ENCODE data around the gene ELANE.
A peak's percentile ranks its signal among the peaks of the same experiment; 100 is the strongest.
"Not testable (repeated sequence)": the region's sequence is repeated elsewhere in the genome, so short reads cannot be mapped to it uniquely, and the experiment has no call there.

Gene ELANE

GRCh38 chr19:843180-843835, 8.8 kb upstream of the ELANE start:
- peak; percentile 63 for DNase-seq

DNA sequence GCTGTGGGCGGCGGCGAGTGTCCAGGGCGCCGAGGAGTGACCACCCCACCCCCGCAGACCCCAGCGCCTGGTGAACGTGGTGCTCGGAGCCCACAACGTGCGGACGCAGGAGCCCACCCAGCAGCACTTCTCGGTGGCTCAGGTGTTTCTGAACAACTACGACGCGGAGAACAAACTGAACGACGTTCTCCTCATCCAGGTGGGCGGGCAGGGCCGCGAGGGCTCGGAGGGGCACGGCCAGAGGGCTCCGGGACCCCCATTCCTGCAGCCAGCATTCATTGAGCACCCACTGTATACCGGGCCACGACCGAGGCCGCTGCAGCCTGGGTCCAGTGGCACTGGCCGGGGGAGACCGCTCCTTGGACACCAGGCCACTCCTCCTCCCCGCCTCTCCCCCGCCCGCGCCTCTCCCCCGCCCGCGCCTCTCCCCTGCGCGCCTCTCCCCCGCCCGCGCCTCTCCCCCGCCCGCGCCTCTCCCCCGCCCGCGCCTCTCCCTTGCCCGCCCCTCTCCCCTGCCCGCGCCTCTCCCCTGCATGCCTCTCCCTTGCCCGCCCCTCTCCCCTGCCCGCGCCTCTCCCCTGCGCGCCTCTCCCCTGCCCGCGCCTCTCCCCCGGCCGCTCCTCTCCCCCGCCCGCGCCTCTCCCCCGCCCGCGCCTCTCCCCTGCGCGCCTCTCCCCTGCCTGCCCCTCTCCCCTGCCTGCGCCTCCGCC, 8.1 kb upstream of the ELANE start:
- no peak for DNase-seq

DNA sequence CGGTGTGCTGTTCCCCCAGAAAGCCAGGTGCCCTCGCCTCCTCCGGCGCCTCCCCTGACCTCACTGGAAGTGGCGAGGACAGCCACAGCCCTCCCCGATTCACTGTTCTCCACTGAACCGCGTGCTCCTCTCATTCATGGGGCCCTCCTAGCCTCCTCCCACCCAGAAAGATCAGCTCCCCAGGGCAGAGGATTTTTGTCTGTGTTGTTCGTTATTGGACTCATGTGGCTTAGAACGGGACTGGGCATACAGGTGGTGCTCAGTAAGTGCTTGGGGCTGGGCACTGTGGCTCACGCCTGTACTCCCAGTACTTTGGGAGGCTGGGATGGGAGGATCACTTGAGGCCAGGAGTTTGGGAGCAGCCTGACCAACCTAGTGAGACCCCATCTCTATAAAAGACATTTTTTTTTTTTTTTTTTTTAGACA, 7.5 kb upstream of the ELANE start:
- no peak for DNase-seq

GRCh38 chr19:845707-846521, 6.2 kb upstream of the ELANE start:
- DNase-seq: peak; percentile 45

DNA sequence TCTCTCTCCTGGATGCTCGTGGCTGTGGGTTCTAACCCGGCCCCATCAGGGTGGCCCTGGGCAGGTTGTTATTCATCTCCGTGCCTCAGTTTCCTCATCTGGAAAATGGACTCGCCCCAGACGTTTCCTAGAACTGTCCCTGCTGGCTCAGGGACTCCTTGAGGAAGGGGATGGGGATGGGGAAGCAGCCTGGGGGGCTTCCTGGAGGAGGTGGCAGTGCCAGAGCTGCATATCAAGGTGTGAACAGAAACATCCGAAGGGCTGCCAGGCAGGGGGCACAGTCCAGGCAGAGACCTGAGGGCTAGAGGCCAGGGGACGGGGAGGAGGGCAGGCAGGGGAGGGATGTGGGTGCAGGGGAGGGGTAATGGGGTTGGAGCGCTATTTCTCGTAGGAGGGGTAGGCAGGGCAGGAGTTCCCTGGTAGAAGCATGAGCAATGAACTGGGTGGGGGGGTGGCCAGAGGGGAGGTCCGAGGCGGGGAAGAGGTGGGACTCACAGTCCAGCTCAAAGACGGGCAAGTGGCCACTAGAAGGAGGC, 3.6 kb upstream of the ELANE start:
- peak; percentile 41 for DNase-seq

- not testable (repeated sequence) for DNase-seq
These were observed 2.9 kb upstream of the ELANE start for GRCh38 chr19:849195-849594.

- DNase-seq: peak; percentile 80
These were observed 1.7 kb upstream of the ELANE start for GRCh38 chr19:850221-850978.

- no peak for DNase-seq
These were observed 1.1 kb upstream of the ELANE start for GRCh38 chr19:850979-851335.

DNA sequence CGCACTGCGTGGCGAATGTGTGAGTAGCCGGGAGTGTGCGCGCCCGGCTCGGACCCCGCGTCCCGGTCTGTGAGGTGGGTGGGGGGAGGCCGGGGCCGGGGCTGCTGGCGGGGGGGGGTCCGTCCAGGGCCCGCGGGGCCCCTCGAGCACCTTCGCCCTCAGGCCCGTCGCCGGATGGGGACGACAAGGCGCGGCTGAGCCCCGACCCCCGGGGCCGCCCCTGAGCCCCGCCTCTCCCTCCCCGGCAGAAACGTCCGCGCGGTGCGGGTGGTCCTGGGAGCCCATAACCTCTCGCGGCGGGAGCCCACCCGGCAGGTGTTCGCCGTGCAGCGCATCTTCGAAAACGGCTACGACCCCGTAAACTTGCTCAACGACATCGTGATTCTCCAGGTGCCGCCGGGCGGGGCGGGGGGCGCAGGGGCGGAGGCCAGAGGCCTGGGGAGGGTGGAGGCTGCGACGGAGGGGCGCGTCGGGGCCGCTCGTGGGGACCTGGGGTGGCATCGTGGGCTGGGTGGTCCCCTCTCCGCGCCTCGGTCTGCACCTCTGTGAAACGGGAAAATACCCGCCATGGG, 997 bp downstream of the ELANE start:
- no peak for DNase-seq

DNA sequence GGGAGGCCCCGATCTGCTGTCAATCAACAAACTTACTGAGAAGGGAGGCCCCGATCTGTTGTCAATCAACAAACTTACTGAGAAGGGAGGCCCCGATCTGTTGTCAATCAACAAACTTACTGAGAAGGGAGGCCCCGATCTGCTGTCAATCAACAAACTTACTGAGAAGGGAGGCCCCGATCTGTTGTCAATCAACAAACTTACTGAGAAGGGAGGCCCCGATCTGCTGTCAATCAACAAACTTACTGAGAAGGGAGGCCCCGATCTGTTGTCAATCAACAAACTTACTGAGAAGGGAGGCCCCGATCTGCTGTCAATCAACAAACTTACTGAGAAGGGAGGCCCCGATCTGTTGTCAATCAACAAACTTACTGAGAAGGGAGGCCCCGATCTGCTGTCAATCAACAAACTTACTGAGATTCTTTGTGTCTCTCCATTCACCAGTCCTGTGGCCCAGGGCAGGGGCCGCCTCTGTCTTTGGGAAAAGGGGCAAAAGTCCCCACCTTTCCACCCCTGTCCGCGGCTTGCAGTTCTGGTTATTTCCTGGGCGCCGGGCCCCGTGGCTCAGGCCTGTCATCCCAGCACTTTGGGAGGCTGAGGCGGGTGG, 1.6 kb downstream of the ELANE start:
- DNase-seq: not testable (repeated sequence)

DNA sequence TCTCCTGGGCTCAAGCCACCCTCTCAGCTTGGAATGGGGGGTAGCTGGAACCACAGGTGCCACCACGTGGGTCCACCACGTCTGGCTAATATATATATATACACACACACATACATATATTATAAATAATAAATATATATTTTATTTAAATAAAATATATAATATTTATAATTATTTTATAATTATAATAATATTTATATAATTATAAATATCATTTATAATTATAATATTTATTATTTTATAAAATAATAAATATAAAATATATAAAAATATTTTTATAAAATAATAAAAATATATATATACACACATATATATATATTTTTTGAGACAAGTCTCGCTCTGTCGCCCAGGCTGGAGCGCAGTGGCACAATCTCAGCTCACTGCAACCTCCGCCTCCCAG, 2.4 kb downstream of the ELANE start:
- no peak for DNase-seq

DNA sequence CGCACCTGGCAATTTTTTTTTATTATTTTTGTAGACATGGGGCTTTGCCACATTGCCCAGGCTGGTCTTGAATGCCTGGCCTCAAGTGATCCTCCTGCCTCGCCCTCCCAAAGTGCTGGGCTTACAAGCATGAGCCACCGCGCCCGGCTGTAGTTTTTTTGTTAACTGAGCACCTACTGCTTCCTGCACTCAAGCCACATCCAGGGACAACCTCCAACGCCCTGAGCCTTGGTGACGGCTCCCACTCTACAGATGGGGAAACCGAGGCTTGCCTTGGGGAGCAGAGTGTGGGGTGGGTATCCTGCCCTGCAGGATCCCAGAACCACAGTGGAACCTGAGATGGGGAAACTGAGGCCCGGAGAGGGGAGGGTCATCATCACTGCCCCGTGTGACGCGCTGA, 3.0 kb downstream of the ELANE start:
- no peak for DNase-seq

DNA sequence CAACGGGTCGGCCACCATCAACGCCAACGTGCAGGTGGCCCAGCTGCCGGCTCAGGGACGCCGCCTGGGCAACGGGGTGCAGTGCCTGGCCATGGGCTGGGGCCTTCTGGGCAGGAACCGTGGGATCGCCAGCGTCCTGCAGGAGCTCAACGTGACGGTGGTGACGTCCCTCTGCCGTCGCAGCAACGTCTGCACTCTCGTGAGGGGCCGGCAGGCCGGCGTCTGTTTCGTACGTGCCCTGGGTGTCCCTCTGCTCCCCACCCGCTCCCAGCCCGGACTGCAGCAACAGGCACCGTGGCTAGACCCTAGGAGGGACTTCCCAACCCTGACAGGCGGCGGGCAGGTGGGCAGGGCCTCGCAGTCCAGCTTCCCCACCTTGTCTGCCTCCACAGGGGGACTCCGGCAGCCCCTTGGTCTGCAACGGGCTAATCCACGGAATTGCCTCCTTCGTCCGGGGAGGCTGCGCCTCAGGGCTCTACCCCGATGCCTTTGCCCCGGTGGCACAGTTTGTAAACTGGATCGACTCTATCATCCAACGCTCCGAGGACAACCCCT, 3.5 kb downstream of the ELANE start:
- no peak for DNase-seq

DNA sequence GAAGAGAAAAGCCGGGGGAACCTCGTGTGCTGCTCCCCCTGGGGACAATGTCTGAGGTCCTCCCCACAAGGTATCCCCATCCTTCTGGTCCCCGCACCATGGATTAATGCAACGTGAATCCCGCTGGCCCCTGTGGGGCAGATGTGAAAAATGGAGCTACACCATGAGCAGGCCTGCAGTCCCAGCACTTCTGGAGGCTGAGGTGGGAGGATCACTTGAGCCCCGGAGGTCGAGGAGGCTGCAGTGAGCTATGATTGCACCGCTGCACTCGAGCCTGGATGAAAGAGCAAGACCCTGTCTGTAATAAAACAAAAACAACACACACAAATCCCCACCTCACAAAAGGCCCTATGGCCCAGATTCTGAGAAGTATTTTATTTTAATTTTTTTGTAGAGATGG, 6.2 kb downstream of the ELANE start:
- no peak for DNase-seq

- DNase-seq: no peak
These were observed 7.1 kb downstream of the ELANE start, which contains the start of gene CFD for GRCh38 chr19:858868-859843. Gene CFD (plus strand): TSS chr19:859664. CDS start chr19:859690, 26 bp downstream.

GRCh38 chr19:861141-861755, 9.1 kb downstream of the ELANE start:
- no peak for DNase-seq

DNA sequence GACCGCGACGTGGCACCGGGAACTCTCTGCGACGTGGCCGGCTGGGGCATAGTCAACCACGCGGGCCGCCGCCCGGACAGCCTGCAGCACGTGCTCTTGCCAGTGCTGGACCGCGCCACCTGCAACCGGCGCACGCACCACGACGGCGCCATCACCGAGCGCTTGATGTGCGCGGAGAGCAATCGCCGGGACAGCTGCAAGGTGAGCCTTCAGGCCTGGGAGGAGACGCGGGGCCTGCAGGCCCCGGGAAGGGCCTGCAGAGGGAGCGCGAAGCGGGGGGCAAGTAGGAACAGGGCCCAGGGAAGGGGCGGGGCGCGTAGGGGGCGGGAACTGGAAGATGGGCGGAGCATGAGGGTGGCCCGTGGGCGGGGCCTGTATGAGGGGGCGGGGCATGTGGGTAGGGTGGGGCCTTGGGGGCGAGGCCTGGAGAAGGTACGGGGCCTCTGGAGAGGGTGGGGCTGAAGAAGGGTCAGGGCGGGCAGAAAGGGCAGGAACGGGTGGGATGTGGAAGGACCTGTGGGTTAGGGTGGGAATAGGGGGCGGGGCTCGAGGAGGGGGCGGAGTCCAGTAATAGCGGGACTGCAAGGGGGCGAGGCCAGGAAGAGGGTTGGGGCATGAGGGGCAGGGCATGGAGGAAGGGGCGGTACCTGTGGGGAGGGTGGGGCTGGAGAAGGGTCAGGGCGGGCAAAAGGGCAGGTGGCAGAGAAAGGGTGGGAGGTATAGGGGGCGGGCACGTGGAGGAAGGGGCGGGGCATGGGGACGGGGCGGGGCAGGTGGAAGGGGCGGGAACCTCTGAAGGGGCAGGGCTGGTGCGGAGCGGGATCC, 9.9 kb downstream of the ELANE start:
- peak; percentile 84 for DNase-seq

- DNase-seq: peak; percentile 71
These were observed 10.6 kb downstream of the ELANE start for GRCh38 chr19:862581-863314.

All from islet precursor cell (in vitro differentiated cells).